ENCODE measurements around the gene PPP3CA. TPM values are rescaled to one million over a fixed set of nuclear protein-coding genes. Genes with fewer than 3 reads are reported as not detected.
A peak's percentile ranks its signal among the peaks of the same experiment; 100 is the strongest.

The PPP3CA gene
- total and polyA plus RNA-seq, 2 experiments from 2014 or later, result 27.0 to 45.2 TPM

DNA sequence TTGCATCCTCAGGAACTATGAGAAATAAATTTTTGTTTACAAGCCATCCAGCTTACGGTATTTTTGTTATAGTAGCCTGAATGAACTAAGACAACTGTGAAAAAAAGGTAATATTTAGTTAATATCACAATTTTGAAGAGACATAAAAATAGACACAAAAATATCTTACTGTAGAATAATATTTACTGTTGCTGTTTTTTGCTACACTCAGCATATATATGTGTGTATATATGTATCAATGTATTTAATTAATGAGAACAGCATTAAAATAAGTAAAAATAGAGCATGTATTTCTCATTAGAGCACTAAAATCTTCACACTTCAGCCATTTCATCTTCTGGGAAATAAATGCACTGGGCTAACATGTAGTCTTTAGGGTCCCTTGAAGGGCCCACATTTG is 24.6 kb downstream of the PPP3CA start (continued):
- TF ChIP-seq, protein P1, sequence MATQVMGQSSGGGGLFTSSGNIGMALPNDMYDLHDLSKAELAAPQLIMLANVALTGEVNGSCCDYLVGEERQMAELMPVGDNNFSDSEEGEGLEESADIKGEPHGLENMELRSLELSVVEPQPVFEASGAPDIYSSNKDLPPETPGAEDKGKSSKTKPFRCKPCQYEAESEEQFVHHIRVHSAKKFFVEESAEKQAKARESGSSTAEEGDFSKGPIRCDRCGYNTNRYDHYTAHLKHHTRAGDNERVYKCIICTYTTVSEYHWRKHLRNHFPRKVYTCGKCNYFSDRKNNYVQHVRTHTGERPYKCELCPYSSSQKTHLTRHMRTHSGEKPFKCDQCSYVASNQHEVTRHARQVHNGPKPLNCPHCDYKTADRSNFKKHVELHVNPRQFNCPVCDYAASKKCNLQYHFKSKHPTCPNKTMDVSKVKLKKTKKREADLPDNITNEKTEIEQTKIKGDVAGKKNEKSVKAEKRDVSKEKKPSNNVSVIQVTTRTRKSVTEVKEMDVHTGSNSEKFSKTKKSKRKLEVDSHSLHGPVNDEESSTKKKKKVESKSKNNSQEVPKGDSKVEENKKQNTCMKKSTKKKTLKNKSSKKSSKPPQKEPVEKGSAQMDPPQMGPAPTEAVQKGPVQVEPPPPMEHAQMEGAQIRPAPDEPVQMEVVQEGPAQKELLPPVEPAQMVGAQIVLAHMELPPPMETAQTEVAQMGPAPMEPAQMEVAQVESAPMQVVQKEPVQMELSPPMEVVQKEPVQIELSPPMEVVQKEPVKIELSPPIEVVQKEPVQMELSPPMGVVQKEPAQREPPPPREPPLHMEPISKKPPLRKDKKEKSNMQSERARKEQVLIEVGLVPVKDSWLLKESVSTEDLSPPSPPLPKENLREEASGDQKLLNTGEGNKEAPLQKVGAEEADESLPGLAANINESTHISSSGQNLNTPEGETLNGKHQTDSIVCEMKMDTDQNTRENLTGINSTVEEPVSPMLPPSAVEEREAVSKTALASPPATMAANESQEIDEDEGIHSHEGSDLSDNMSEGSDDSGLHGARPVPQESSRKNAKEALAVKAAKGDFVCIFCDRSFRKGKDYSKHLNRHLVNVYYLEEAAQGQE (IDR thresholded peaks at IDR 0.05; ENCODE audit: unreplicated experiment), result no peak

GRCh38 chr4:101321481-101322042 is 25.8 kb downstream of the PPP3CA start:
- Histone ChIP-seq H3K4me2 (no peak overlapping the region), H3F3A (replicated peaks; ENCODE audit: low read depth) (no peaks in the 10 kb centered on the region), H3K27ac (ENCODE audit: low read depth) (no peak overlapping the region), H3K4me1 (ENCODE audit: insufficient read depth) (peaks cover 30% of the 10 kb centered on the region), H3K36me3 (ENCODE audit: insufficient read depth) (no peaks in the 10 kb centered on the region), H3K27me3 (ENCODE audit: insufficient read depth) (no peaks in the 10 kb centered on the region), H3K4me3 (no peak overlapping the region), H4K20me1 (replicated peaks; ENCODE audit: insufficient read depth) (no peaks in the 10 kb centered on the region), H3K9me2 (ENCODE audit: insufficient read depth) (no peaks in the 10 kb centered on the region), H3K79me2 (replicated peaks; ENCODE audit: insufficient read depth) (peaks cover 44% of the 10 kb centered on the region), H2AFZ (no peak overlapping the region)
- peaks cover 48% of the 10 kb centered on the region for H3K4me1 Mint-ChIP-seq
- H3K9me3 Mint-ChIP-seq, result no peaks in the 10 kb centered on the region
- no peaks in the 10 kb centered on the region for H3K27me3 Mint-ChIP-seq (ENCODE audit: insufficient read depth, low read depth, poor library complexity)
- DNase-seq (ENCODE audit: low spot score) (no peak), ATAC-seq (no peak)
- no peak overlapping the region for H3K4me3 Mint-ChIP-seq
- no peaks in the 10 kb centered on the region for H3K36me3 Mint-ChIP-seq (ENCODE audit: low read depth)
- H3K27ac Mint-ChIP-seq, result 0 out of 2 replicates have a peak overlapping the region, but pooled peaks have one; percentile 4
- TF ChIP-seq EZH2phosphoT487 (IDR thresholded peaks at IDR 0.05; ENCODE audit: unreplicated experiment) (no peak), NANOG (IDR thresholded peaks at IDR 0.05; ENCODE audit: borderline replicate concordance) (no peak), JUNB (IDR thresholded peaks at IDR 0.05; ENCODE audit: unreplicated experiment) (no peak), ZNF114 (CRISPR knock-in tag; IDR thresholded peaks at IDR 0.05) (no peak), CREB1 (CRISPR knock-in tag; IDR thresholded peaks at IDR 0.05; ENCODE audit: low read depth) (no peak)
- TF ChIP-seq, protein P2, sequence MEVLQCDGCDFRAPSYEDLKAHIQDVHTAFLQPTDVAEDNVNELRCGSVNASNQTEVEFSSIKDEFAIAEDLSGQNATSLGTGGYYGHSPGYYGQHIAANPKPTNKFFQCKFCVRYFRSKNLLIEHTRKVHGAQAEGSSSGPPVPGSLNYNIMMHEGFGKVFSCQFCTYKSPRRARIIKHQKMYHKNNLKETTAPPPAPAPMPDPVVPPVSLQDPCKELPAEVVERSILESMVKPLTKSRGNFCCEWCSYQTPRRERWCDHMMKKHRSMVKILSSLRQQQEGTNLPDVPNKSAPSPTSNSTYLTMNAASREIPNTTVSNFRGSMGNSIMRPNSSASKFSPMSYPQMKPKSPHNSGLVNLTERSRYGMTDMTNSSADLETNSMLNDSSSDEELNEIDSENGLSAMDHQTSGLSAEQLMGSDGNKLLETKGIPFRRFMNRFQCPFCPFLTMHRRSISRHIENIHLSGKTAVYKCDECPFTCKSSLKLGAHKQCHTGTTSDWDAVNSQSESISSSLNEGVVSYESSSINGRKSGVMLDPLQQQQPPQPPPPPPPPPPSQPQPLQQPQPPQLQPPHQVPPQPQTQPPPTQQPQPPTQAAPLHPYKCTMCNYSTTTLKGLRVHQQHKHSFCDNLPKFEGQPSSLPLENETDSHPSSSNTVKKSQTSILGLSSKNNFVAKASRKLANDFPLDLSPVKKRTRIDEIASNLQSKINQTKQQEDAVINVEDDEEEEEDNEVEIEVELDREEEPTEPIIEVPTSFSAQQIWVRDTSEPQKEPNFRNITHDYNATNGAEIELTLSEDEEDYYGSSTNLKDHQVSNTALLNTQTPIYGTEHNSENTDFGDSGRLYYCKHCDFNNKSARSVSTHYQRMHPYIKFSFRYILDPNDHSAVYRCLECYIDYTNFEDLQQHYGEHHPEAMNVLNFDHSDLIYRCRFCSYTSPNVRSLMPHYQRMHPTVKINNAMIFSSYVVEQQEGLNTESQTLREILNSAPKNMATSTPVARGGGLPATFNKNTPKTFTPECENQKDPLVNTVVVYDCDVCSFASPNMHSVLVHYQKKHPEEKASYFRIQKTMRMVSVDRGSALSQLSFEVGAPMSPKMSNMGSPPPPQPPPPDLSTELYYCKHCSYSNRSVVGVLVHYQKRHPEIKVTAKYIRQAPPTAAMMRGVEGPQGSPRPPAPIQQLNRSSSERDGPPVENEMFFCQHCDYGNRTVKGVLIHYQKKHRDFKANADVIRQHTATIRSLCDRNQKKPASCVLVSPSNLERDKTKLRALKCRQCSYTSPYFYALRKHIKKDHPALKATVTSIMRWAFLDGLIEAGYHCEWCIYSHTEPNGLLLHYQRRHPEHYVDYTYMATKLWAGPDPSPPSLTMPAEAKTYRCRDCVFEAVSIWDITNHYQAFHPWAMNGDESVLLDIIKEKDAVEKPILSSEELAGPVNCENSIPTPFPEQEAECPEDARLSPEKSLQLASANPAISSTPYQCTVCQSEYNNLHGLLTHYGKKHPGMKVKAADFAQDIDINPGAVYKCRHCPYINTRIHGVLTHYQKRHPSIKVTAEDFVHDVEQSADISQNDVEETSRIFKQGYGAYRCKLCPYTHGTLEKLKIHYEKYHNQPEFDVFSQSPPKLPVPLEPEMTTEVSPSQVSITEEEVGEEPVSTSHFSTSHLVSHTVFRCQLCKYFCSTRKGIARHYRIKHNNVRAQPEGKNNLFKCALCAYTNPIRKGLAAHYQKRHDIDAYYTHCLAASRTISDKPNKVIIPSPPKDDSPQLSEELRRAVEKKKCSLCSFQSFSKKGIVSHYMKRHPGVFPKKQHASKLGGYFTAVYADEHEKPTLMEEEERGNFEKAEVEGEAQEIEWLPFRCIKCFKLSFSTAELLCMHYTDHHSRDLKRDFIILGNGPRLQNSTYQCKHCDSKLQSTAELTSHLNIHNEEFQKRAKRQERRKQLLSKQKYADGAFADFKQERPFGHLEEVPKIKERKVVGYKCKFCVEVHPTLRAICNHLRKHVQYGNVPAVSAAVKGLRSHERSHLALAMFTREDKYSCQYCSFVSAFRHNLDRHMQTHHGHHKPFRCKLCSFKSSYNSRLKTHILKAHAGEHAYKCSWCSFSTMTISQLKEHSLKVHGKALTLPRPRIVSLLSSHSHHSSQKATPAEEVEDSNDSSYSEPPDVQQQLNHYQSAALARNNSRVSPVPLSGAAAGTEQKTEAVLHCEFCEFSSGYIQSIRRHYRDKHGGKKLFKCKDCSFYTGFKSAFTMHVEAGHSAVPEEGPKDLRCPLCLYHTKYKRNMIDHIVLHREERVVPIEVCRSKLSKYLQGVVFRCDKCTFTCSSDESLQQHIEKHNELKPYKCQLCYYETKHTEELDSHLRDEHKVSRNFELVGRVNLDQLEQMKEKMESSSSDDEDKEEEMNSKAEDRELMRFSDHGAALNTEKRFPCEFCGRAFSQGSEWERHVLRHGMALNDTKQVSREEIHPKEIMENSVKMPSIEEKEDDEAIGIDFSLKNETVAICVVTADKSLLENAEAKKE (CRISPR knock-in tag; IDR thresholded peaks at IDR 0.05), result no peak
- TF ChIP-seq, protein P3, sequence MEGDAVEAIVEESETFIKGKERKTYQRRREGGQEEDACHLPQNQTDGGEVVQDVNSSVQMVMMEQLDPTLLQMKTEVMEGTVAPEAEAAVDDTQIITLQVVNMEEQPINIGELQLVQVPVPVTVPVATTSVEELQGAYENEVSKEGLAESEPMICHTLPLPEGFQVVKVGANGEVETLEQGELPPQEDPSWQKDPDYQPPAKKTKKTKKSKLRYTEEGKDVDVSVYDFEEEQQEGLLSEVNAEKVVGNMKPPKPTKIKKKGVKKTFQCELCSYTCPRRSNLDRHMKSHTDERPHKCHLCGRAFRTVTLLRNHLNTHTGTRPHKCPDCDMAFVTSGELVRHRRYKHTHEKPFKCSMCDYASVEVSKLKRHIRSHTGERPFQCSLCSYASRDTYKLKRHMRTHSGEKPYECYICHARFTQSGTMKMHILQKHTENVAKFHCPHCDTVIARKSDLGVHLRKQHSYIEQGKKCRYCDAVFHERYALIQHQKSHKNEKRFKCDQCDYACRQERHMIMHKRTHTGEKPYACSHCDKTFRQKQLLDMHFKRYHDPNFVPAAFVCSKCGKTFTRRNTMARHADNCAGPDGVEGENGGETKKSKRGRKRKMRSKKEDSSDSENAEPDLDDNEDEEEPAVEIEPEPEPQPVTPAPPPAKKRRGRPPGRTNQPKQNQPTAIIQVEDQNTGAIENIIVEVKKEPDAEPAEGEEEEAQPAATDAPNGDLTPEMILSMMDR (conservative IDR thresholded peaks at IDR 0.05; ENCODE audit: low read depth in 2 of 2), result no peak
- TF ChIP-seq, protein P1 (IDR thresholded peaks at IDR 0.05; ENCODE audit: unreplicated experiment), result no peak
